ENCODE measurements around the gene KRTAP12-3.

DNA sequence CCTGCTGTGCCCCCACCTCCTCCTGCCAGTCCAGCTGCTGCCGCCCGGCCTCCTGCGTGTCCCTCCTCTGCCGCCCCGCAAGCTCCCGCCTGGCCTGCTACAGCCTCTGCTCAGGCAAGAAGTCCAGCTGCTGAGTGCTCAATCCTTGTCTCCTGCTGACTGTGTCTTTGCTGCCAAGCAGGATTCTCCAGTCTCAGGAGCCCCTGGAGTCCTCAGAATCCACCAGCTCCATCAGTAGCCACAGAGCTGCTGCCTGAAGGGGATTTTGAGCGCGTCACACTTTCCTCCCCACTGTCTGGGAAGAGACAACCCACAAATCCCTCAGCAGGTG is 10.5 kb upstream of the KRTAP12-3 start:
- TF ChIP-seq CTCF (IDR thresholded peaks at IDR 0.05) (no peak), POLR2A (IDR thresholded peaks at IDR 0.05) (no peak), POLR2AphosphoS5 (IDR thresholded peaks at IDR 0.05) (no peak), EP300 (IDR thresholded peaks at IDR 0.05) (no peak)
